GM13977 (cell line): Measurements from ENCODE around the gene CDSN.

Experiments used
- DNase-seq: peaks from one replicate; pipeline ENCODE4 v3.0.0; 2012; ENCODE audit warnings: low spot score
- CTCF ChIP-seq: IDR thresholded peaks from 2 replicates; pipeline ENCODE4 v1.5.1; 2012; ENCODE audit warnings: mild to moderate bottlenecking, control low read depth; ENCODE audit not compliant: insufficient read depth; ENCODE audit errors: extremely low read depth, missing control alignments
- in situ Hi-C: fragments of 300-500 bp; cut with MboI; formaldehyde crosslinking; loops from one replicate; pipeline ENCODE4 v1.12.0; 2022; ENCODE audit warnings: low sequenced_read_pairs, low pct_unique_long_range_greater_than_20kb, mixed read lengths, inconsistent platforms; ENCODE audit not compliant: unreplicated experiment

Gene CDSN

DNA sequence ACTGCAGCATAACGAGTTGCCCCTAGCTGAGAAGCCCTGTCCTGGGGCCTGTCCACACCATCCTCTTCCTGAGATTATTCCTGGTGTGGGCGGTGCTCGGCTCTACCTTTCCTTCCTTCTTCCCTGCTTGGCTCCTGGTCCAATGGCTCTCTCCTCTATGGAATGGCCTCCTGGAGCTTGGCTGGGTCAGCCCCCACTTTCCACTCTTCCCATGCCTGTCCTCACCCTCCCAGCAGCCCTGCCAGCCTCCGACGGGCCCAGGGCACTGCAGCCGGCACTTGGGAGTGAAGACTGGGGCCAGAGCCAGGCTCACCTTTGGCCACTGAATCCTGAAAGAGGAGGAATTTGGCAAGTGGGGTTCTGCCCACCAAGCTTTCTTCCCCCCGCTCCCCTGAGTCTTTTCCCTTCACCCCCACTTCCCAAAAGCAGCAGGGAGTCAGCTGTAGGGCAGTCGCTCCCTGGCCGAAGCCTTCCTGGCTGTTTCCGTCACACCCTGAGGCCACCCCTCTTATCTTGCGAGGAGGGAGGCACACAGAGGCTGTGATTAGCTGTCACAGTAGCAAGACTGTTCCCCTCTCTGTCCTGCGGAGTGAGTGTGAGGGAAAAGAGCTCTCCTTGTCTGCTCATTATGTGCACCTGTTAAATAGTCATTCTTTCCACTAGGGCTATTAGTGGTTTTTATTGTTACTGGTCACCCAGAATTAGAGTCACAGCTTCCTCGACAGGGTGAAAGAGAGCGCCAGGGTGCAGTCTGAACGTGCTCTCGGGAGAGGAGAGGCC, 6.3 kb upstream of the CDSN start:
- in situ Hi-C loops, result no loop called here
- DNase-seq, result no peak
- no peak for TF ChIP-seq CTCF

DNA sequence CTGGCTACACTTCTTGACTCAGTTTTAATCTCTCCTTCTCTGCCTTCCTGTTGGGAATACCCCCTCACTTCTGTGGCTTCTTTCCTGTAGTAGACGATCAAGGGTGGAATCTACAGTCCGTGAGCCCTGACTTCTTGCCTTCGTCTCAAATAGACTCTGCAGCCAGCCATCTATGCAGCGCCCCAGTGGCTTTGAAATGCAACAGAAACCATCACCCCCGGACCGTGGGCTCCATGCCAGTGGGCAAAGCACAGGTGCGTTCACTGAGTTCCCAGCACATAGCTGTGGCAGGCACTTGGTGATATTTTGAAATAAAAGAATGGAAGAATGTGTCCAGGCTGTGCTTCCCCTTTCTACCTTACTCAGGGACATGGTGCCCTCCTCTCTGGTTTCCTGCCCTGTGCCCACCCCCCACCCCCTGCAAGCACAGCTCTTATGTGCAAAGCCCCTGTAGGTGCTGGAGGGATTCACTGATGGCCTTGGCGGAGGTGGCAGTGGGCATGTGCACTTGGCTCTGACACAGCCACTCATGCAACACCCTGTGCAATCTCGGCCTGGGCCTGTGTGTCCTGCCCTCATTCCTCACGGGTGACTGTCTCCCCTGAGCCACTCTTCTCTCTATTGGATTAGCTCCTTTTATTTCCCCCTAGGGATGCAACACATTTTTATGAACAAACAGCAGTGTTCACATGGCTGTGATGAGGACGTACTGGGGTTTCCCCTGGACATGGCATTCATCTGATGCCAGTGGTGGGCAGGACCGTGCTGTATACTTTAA, 5.5 kb upstream of the CDSN start:
- no peak for DNase-seq
- in situ Hi-C loops, result no loop called here
- no peak for TF ChIP-seq CTCF

- in situ Hi-C loops, result no loop called here
- TF ChIP-seq CTCF, result no peak
- DNase-seq, result no peak
Observed at GRCh38 chr6:31125162-31125561, 4.9 kb upstream of the CDSN start.

- DNase-seq, result no peak
- TF ChIP-seq CTCF, result no peak
- in situ Hi-C loops, result no loop called here
Observed at GRCh38 chr6:31122791-31123706, 2.8 kb upstream of the CDSN start.

GRCh38 chr6:31121131-31121790, 1.0 kb upstream of the CDSN start:
- in situ Hi-C loops, result no loop called here
- no peak for TF ChIP-seq CTCF

DNA sequence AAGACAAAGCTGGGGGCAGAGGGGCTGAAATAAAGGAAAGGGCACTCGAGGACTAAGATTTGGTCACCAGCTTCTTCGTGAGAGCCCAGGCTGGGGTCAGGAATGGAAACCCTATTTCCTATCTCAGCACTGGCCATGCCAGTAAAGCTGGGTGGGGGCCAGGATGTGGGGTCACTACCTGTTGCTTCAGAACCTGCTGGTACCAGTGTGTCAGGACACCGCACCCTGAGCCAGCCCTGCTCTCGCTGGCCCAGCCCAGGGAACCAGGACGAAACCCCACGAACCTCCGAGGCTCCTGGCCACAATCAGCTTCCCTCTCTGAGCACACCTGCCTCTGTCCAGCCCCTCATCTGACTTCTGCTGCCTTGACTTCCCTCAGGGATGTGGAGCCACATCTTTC, 2.1 kb downstream of the CDSN start:
- TF ChIP-seq CTCF, result no peak
- DNase-seq, result no peak
- in situ Hi-C loops, result no loop called here

More at GRCh38 chr6:31121131-31121790, 1.0 kb upstream of the CDSN start:
- DNase-seq, result no peak
